ENCODE measurements around the gene FKBP10. TPM values are rescaled to one million over a fixed set of nuclear protein-coding genes. Genes with fewer than 3 reads are reported as not detected.

Gene FKBP10
- total and polyA plus RNA-seq, 4 donors = 0.71 to 17.6 (median 5.6) TPM

- Histone ChIP-seq H3K9me3 (ENCODE audit: control insufficient read depth in 4 of 4, low read length in 3 of 4) (no peaks in the 10 kb centered on the region), H3K36me3 (ENCODE audit: control insufficient read depth in 4 of 4, insufficient read depth in 3 of 4, low read depth in 1 of 4, low read length in 3 of 4) (no peaks in the 10 kb centered on the region), H3K9ac (ENCODE audit: low read depth in 1 of 2, low read length in 2 of 2) (no peak overlapping the region), H3K27me3 (ENCODE audit: control insufficient read depth in 4 of 4, insufficient read depth in 4 of 4, low read length in 3 of 4) (no peaks in the 10 kb centered on the region), H3K4me1 (ENCODE audit: control insufficient read depth in 4 of 4, insufficient read depth in 4 of 4, low read length in 3 of 4) (peaks cover 0 to 9% (median 3%) of the 10 kb centered on the region in 4 donors), H3K4me3 (ENCODE audit: low read depth in 1 of 3, low read length in 3 of 3) (no peak overlapping the region), H3K27ac (ENCODE audit: low read depth in 1 of 2, low read length in 2 of 2) (no peak overlapping the region)
- no peak for DNase-seq (ENCODE audit: low spot score)
- WGBS = 97% methylated on average over 3 of the region's 3 CpGs
- no peak for TF ChIP-seq FOXA2 (IDR thresholded peaks at IDR 0.05)
- TF ChIP-seq HNF4G (IDR thresholded peaks at IDR 0.05) = no peak
- TF ChIP-seq NR2F2 (IDR thresholded peaks at IDR 0.05) = no peak
- no peak for TF ChIP-seq JUND (IDR thresholded peaks at IDR 0.05)
- TF ChIP-seq, protein P1, sequence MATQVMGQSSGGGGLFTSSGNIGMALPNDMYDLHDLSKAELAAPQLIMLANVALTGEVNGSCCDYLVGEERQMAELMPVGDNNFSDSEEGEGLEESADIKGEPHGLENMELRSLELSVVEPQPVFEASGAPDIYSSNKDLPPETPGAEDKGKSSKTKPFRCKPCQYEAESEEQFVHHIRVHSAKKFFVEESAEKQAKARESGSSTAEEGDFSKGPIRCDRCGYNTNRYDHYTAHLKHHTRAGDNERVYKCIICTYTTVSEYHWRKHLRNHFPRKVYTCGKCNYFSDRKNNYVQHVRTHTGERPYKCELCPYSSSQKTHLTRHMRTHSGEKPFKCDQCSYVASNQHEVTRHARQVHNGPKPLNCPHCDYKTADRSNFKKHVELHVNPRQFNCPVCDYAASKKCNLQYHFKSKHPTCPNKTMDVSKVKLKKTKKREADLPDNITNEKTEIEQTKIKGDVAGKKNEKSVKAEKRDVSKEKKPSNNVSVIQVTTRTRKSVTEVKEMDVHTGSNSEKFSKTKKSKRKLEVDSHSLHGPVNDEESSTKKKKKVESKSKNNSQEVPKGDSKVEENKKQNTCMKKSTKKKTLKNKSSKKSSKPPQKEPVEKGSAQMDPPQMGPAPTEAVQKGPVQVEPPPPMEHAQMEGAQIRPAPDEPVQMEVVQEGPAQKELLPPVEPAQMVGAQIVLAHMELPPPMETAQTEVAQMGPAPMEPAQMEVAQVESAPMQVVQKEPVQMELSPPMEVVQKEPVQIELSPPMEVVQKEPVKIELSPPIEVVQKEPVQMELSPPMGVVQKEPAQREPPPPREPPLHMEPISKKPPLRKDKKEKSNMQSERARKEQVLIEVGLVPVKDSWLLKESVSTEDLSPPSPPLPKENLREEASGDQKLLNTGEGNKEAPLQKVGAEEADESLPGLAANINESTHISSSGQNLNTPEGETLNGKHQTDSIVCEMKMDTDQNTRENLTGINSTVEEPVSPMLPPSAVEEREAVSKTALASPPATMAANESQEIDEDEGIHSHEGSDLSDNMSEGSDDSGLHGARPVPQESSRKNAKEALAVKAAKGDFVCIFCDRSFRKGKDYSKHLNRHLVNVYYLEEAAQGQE (IDR thresholded peaks at IDR 0.05) = no peak
- TF ChIP-seq RXRA (IDR thresholded peaks at IDR 0.05) = no peak
- no peak for TF ChIP-seq FOXA1 (IDR thresholded peaks at IDR 0.05)
- no peak for TF ChIP-seq GABPA (IDR thresholded peaks at IDR 0.05 in 1 of 2, conservative IDR thresholded peaks at IDR 0.05 in 1 of 2)
- TF ChIP-seq TAF1 (conservative IDR thresholded peaks at IDR 0.05) = no peak
- TF ChIP-seq, protein P2, sequence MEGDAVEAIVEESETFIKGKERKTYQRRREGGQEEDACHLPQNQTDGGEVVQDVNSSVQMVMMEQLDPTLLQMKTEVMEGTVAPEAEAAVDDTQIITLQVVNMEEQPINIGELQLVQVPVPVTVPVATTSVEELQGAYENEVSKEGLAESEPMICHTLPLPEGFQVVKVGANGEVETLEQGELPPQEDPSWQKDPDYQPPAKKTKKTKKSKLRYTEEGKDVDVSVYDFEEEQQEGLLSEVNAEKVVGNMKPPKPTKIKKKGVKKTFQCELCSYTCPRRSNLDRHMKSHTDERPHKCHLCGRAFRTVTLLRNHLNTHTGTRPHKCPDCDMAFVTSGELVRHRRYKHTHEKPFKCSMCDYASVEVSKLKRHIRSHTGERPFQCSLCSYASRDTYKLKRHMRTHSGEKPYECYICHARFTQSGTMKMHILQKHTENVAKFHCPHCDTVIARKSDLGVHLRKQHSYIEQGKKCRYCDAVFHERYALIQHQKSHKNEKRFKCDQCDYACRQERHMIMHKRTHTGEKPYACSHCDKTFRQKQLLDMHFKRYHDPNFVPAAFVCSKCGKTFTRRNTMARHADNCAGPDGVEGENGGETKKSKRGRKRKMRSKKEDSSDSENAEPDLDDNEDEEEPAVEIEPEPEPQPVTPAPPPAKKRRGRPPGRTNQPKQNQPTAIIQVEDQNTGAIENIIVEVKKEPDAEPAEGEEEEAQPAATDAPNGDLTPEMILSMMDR (IDR thresholded peaks at IDR 0.05; ENCODE audit: low read depth, low read length, missing input control) = no peak
- TF ChIP-seq ZBTB33 (IDR thresholded peaks at IDR 0.05) = no peak
- no peak for TF ChIP-seq MAX (IDR thresholded peaks at IDR 0.05)
- no peak for TF ChIP-seq SP1 (IDR thresholded peaks at IDR 0.05)
Measured at GRCh38 chr17:41797377-41797776, 15.4 kb upstream of the FKBP10 start.

DNA sequence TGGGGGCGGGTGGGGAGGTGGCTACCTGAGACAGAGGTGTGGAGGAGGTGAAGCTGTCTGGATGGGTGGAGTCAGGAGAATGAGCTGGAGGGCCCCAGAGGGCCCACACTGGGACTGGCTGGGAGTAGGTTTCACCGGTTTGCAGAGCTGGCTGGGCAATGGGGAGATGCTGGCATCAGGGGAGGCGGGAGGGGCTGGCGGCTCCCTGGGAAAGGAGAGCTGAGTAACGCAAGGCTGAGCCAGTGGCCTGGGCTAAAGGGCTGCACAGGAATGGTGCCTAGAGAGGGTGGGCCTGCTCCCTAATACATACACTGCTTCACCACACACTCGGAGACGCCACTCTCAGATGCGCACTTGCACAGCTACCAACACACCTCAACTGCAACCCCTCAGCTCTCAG is 13.4 kb upstream of the FKBP10 start:
- Histone ChIP-seq H3K4me3 (ENCODE audit: low read depth in 1 of 3, low read length in 3 of 3) (no peak overlapping the region), H3K27me3 (ENCODE audit: control insufficient read depth in 4 of 4, insufficient read depth in 4 of 4, low read length in 3 of 4) (no peaks in the 10 kb centered on the region), H3K27ac (ENCODE audit: low read depth in 1 of 2, low read length in 2 of 2) (no peak overlapping the region), H3K4me1 (ENCODE audit: control insufficient read depth in 4 of 4, insufficient read depth in 4 of 4, low read length in 3 of 4) (peaks cover 0 to 9% (median 3%) of the 10 kb centered on the region in 4 donors), H3K9ac (ENCODE audit: low read depth in 1 of 2, low read length in 2 of 2) (no peak overlapping the region), H3K9me3 (ENCODE audit: control insufficient read depth in 4 of 4, low read length in 3 of 4) (no peaks in the 10 kb centered on the region), H3K36me3 (ENCODE audit: control insufficient read depth in 4 of 4, insufficient read depth in 3 of 4, low read depth in 1 of 4, low read length in 3 of 4) (no peaks in the 10 kb centered on the region)
- no peak for DNase-seq (ENCODE audit: low spot score)
- TF ChIP-seq GABPA (IDR thresholded peaks at IDR 0.05 in 1 of 2, conservative IDR thresholded peaks at IDR 0.05 in 1 of 2) (no peak), SP1 (IDR thresholded peaks at IDR 0.05) (no peak), RXRA (IDR thresholded peaks at IDR 0.05) (no peak)
- 93% methylated on average over 8 of the region's 8 CpGs for WGBS
